Kidney tubule cell (primary cell): ENCODE results near the gene UGT1A4.
A peak's percentile ranks its signal among the peaks of the same experiment; 100 is the strongest.

Experiments used
- DNase-seq: peaks from one replicate; pipeline ENCODE4 v3.0.0-alpha.2; 2018; ENCODE audit warnings: low spot score

Gene UGT1A4

DNA sequence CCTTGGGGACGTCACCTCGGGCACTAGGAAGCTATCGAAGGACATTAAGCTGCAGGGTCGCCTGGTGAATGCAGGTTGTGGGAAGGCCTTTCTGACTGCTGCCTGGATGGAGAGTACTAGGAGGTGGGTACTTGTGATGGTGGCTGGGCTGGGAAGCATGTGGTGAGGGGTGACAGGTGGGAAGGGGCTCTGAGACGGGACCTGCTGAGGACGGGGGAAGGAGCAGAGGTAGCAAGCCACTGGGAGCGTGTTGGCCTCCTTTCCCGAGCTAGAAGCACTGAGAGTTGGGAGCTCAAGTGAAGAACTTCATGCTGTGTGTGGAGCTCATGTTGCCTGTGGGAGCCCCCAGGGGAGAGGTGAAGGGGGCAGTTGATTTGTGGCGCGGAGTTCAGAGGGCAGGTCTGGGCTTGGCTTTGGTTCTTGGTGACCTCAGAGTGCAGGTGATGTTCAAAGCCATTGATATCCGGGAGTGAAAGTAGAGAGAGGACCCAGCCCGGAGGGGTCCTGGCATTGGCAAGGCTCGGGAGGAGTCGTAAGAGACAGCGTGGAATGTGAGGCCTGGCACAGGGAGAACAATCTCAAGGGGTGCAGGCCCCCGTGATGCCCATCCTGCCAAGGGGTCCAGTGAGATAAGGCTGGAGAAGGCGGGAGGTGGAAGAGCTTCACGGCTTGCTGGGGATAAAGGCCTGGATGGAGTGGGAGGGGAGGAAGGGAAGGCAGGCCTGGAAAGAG lies 72.8 kb downstream of the UGT1A4 start:
- no peak for DNase-seq

DNA sequence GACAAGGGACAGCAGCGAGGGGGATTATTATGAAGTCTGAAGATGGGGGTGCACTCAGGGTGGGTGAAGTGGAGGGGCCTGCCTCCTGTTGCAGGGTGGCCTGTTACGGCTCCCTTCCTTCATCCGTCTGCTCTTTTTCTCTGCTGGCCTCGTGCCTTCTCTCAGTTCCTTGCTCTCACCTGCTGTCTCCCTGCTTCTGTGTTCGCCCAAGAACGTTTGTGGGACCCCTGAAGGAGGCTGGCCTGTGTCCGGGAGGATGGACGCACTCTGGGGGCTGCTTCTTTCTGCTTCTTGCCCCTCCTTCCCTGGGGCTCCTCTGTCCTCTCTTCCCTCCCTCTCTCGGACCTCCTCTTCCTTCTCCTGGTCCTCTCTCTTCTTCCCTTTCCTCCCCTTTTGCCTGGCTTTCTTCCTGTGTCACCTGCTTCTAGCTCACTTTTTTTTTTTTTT lies 73.4 kb downstream of the UGT1A4 start:
- no peak for DNase-seq

DNA sequence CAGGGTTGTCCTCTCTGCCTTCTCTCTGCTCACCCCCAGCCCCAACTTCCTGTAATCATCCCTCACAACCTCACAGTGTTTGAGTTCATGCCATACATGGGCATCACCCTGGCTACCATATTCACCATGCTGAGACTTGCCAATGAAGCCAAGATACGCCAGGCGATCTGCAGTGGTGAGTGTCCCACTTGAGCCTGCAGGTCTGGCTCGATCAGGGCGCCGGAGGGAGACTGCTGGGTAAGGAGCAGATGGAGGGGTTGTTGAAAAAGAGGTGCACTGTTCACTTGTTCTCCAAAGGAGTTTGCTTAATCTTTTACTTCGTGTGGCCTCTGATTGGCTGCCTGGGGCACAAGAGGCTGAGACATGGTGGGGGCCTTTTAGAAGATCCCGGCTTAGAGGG lies 74.2 kb downstream of the UGT1A4 start:
- no peak for DNase-seq

- DNase-seq: no peak
Measured at GRCh38 chr2:233793465-233794127, 75.1 kb downstream of the UGT1A4 start.

GRCh38 chr2:233794128-233794658 lies 75.7 kb downstream of the UGT1A4 start:
- no peak for DNase-seq

- DNase-seq: no peak
Measured at GRCh38 chr2:233795735-233796171, 77.2 kb downstream of the UGT1A4 start.

GRCh38 chr2:233796254-233796653 lies 77.7 kb downstream of the UGT1A4 start:
- DNase-seq: no peak

DNA sequence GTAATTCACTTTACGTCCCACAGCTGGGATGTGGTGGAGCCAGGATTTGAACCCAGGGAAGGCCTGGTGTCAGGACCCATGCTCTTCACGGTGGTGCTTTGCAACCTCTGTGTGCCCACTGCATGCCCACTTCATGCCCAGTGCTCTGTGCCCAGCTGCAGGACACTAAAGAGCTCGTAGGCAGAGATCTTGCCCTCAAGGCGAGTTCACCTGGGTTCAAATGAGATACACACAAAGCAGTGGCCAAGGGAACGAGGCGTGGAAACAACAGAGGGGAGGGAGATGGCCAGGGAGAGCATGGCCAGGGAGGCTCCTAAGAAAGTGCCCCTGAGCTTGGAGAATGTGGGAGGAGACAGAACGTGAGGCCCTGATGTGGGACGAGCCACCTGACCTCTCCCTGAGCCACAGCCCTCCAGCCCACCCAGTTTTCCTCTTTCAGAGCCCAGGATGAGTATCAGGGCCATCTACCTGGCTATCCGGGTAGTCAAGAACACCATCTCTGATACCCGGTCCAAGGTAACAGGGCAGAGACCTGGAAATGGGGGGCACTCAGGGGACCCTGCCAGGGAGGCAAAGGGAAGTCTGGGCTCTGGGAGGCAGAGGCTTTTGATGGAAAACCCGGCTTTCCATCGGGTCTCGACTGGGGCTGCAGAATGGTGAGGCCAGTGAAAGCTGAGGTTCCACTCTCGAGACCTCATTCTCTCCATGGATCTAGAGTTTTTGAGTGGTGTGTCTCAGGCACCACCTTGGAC lies 80.0 kb downstream of the UGT1A4 start:
- DNase-seq: no peak

GRCh38 chr2:233799087-233799665 lies 80.6 kb downstream of the UGT1A4 start:
- no peak for DNase-seq

DNA sequence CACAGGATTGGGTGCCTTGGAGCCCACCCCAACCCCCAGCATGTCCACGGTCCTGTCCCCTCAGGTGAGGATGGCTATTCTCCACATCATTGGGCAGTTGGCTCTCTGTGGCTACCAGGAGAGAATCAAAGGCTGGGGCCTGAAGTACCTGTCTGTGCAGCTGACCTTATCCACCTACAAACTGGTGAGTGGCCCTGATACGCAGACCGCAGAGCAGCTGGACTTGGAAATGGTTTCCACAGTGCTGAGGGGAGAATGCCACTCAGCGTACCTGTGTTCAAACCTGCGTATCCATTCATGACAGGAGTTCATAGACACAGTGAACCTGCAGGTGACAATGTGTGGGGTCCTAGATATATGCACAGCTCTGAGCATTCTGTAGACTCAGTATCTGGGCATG lies 81.2 kb downstream of the UGT1A4 start:
- DNase-seq: peak; percentile 17

DNA sequence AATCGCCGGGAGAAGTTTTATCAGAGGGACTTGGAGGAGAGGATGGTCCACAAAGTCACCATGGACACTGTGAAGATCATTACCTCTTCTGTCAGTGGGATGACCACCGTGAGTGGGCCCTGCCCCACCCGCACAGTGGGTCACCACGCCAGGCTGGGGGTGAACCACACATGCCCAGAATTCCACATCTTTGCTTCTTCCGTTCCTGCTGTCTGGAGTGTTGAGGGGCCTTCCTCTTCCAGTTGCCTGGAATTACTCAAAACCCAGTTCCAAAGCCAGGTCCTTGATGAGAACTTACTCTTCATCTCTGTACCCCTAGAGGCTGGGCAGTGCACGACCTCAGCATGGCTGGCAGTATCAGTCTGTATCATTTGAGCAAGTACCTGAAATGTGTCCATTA lies 81.7 kb downstream of the UGT1A4 start:
- DNase-seq: no peak

GRCh38 chr2:233801357-233802131 lies 83.0 kb downstream of the UGT1A4 start:
- peak; percentile 47 for DNase-seq

DNA sequence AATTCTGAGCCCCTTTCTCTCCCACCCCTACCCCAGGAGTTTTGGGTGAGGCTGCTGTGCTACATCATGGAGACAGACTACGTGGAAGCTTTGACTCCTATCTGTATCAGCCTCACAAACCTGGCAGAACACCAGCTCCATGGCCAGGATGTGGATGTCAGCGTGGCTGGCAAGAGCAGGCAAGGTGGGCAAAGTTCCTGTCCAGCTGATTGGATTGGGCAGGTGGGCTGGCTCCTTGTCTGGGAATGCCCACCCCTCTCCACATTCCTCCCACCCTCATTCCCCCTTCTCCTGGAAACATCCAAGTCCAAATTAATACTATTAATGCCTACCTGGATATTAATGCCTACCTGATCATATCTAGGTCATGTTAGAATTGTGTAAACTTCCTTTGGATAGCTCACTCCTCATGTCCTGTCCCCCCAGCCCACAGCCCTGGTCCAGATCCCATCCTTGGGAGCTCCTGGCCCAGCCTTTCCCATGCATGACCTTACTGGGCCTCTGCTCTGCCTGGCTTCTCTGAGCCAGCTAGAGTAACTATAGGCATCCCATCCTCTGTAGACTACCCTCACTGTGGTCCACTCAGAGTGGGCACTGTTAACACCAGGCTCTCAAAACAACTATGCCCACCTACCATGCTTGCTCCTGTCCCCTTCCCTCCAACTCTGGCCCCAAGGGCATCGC lies 83.7 kb downstream of the UGT1A4 start:
- no peak for DNase-seq

DNA sequence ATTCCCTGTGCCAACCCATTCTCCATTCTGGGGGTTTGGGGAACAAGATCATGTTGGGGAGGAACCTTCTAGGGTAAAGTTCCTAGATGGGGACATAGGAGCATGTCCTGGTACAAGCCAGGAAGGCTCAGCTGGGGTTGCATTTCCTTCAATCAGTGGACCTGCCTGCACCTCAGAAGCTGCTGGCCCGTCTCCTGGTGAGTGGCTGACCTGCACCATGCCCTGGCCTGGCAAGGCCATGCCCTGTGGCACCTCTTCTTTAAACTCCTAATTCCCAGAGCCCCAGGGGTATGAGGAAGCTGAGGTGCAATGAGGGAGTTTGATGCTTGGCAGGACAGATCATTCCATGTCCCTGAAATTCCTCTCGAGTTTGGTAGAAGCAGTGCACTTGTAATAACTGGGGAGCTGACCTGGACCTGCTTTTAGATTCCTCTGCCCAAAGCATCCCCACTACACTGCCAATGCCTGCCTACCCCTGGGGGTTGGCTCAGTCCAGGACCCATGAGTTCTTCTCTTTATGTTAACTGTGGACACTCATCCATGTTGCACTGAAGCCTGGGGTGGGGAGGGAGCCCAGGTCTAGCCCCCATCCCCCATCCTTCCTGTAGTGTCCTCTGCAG lies 84.9 kb downstream of the UGT1A4 start:
- DNase-seq: no peak

GRCh38 chr2:233803994-233804393 lies 85.5 kb downstream of the UGT1A4 start:
- DNase-seq: no peak

DNA sequence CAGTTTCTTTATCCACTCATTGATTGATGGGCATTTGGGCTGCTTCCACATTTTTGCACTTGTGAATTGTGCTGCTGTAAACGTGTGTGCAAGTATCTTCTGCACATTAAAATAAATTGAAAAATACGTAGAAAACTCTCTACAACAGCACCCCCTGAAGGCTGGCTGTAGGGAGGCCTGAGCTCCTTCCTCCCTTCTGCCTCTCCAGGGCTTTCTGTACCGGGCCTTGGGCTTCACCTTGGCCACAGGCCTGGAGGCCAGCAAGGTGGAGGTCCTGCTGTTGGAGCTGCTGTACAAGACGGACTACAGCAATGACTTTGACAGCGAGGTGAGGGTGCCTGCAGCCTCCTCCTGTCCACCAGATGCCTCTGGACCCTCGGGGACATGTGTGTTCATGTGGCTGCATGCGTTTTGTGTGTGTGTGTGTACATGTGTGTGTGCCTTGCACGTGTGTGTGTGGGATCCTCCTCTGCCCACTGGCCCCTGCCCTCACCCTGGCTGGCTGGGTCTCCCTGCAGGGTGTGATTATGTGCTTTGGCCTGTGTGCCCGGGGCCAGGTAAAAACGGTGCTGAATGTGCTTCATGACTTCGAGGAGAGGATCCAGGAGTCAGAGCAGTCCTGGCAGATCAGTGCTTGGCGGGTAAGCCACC lies 88.8 kb downstream of the UGT1A4 start:
- no peak for DNase-seq

DNA sequence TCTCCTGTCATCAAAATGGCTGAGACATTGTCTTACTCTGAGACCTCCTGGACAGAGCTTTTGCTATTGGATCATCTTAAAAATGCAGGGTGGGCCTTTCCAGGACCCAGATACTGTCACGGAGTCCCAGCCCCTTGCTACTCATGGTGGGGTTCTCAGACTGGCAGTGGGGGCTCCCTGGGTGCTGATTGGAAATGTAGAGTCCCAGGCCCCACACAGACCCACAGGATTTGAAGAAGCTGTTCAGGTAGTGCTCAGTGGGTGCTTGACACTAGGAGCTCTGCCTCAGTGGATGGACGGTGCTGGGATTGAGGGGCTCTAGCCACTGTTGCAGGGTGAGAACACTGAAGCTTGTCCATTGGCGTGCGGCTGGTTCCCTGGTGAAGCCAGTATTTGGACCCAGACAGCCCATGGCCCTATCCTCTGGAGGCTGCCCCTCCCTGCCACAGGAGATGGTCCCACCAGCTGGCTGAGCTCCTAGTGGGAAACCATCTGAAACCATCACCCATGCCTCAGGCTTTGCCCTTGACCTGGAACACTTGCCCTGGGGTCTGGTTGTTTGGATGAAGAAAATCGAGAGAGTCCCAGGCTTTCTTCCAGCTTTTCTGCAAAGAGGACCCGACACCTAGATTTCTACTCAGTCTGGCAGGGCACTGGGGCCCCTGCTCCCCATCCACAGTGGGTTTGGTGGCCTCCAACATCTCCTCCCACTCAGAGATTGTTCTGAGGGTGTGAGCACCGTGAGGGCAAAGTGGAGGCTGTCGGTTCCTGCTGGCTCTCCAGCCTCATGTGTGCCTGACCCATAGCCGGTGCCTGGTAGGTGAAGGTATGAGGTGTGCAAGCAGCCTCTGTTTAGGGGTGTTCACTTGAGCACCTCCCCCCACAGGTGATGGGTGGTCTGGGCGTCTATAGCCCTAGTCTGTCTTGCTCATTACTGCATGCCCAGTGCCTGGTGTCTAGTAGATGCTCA lies 89.7 kb downstream of the UGT1A4 start:
- no peak for DNase-seq

GRCh38 chr2:233810385-233810784 lies 91.8 kb downstream of the UGT1A4 start:
- no peak for DNase-seq

- no peak for DNase-seq
Measured at GRCh38 chr2:233811087-233811486, 92.6 kb downstream of the UGT1A4 start.
